Measurements from ENCODE around the gene ANGPTL3.

GRCh38 chr1:62597281-62597680, at the start of gene ANGPTL3:
- no peak for TF ChIP-seq CTCF (IDR thresholded peaks at IDR 0.05)
- no peak for TF ChIP-seq ZFX (IDR thresholded peaks at IDR 0.05; ENCODE audit: borderline replicate concordance)

All from 22Rv1 (cell line).